C4-2B (cell line): ENCODE results near the gene UBE2E1.

Experiments
- ZFX ChIP-seq: fragments of 450-650 bp; IDR thresholded peaks from 2 replicates; pipeline ENCODE4 v1.6.1; 2017
- TF ChIP-seq, protein P1 (sequence below): fragments of 450-650 bp; conservative IDR thresholded peaks from 2 replicates; pipeline ENCODE4 v1.5.1; 2017; ENCODE audit warnings: mild to moderate bottlenecking

DNA sequence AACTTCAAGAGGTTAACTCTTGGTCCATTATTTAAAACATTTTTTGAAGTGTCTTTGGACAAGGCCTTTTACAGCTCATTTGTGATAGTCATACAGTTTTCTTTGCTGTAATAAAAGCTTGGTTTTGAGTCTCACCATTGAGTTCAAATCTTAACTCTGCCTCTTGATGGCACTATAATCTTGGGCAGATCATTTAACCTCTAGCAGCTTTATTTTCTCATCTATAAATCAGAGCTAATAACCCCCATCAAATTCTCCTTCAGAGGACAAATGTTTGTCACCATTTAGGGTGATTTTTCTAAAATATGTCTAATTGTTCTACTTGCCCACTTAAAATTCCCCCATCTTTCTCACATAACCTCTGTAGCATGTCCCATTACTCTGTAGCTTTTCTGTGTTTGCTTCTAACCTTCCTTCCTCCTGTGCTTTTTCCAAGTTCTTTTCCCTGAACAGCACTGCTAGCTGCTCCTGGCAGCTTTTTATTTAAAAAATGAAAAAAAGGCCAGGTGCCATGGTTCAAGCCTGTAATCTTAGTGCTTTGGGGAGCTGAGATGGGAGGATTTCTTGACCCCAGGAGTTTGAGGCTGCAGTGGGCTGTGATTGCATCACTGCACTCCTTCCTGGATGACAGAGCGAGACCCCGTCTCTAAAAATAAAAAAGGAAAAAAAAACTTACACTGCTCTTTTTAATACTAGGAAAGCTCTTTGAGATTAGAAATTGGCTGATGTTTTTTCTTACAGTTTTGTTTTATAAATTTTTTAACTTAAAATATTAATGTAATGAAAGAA is 28.5 kb downstream of the UBE2E1 start:
- TF ChIP-seq, protein P1, sequence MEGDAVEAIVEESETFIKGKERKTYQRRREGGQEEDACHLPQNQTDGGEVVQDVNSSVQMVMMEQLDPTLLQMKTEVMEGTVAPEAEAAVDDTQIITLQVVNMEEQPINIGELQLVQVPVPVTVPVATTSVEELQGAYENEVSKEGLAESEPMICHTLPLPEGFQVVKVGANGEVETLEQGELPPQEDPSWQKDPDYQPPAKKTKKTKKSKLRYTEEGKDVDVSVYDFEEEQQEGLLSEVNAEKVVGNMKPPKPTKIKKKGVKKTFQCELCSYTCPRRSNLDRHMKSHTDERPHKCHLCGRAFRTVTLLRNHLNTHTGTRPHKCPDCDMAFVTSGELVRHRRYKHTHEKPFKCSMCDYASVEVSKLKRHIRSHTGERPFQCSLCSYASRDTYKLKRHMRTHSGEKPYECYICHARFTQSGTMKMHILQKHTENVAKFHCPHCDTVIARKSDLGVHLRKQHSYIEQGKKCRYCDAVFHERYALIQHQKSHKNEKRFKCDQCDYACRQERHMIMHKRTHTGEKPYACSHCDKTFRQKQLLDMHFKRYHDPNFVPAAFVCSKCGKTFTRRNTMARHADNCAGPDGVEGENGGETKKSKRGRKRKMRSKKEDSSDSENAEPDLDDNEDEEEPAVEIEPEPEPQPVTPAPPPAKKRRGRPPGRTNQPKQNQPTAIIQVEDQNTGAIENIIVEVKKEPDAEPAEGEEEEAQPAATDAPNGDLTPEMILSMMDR: peak; percentile 41
- TF ChIP-seq ZFX: no peak
